Bladder microvascular endothelial cell (primary cell): ENCODE data around the gene PLPPR5. TPM values are rescaled to one million over a fixed set of nuclear protein-coding genes. Genes with fewer than 3 reads are reported as not detected.

Source experiments
- total RNA-seq: library from RNA; depleted of rRNA; stranded (reverse); fragments of >200 nt; gene quantifications from 2 replicates; pipeline ENCODE4 v1.2.3, GENCODE V29; 2014

Gene PLPPR5
- not detected in 2 replicates for total RNA-seq

GRCh38 chr1:99004861-99005442 lies at the start of gene PLPPR5:
PLPPR5 (minus strand) TSS chr1:99004861; CDS start chr1:99004671, 190 bp downstream.

